ENCODE results near the gene BRPF1. TPM values are rescaled to one million over a fixed set of nuclear protein-coding genes. Genes with fewer than 3 reads are reported as not detected.

BRPF1 gene
- total RNA-seq, 2 donors from 2014 or later: 22.7 to 31.0 TPM

GRCh38 chr3:9716801-9717555 is 14.6 kb upstream of the BRPF1 start:
- ATAC-seq (replicated peaks): no peak
- H3K36me3 Mint-ChIP-seq (ENCODE audit: low read depth): no peaks in the 10 kb centered on the region
- H3K4me3 Mint-ChIP-seq: no peak overlapping the region
- no peaks in the 10 kb centered on the region for H3K4me1 Mint-ChIP-seq
- H3K27ac Mint-ChIP-seq: no peak overlapping the region
- H3K27me3 Mint-ChIP-seq: no peaks in the 10 kb centered on the region
- H3K9me3 Mint-ChIP-seq: no peaks in the 10 kb centered on the region

- H3K4me1 Mint-ChIP-seq: no peaks in the 10 kb centered on the region
- H3K27ac Mint-ChIP-seq: no peak overlapping the region
- H3K9me3 Mint-ChIP-seq: no peaks in the 10 kb centered on the region
- no peaks in the 10 kb centered on the region for H3K27me3 Mint-ChIP-seq
- H3K36me3 Mint-ChIP-seq (ENCODE audit: low read depth): no peaks in the 10 kb centered on the region
- no peak overlapping the region for H3K4me3 Mint-ChIP-seq
- ATAC-seq (replicated peaks): no peak
Observed at GRCh38 chr3:9717563-9717962, 14.0 kb upstream of the BRPF1 start.

DNA sequence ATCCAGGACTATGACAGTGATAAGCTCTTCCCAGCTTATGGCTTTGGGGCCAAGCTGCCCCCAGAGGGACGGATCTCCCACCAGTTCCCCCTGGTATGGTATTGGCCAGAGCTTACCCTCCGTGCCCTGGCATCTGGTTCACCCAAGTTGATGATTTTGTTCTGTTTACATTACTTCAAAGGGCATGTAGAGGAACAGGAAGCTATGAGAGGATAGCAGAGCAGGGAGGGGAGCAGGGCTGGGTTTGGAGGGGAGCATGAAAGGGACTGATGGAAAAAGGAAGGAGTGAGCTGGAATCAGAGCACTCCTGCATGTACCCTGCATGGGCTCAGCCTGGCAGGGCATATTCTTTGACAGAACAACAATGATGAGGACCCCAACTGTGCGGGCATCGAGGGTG is 13.4 kb upstream of the BRPF1 start:
- Mint-ChIP-seq H3K27me3 (no peaks in the 10 kb centered on the region), H3K9me3 (no peaks in the 10 kb centered on the region), H3K36me3 (ENCODE audit: low read depth) (no peaks in the 10 kb centered on the region), H3K27ac (no peak overlapping the region), H3K4me3 (no peak overlapping the region), H3K4me1 (no peaks in the 10 kb centered on the region)
- no peak for ATAC-seq (replicated peaks)

- H3K4me3 Mint-ChIP-seq: no peak overlapping the region
- H3K9me3 Mint-ChIP-seq: no peaks in the 10 kb centered on the region
- H3K27me3 Mint-ChIP-seq: no peaks in the 10 kb centered on the region
- no peaks in the 10 kb centered on the region for H3K4me1 Mint-ChIP-seq
- no peaks in the 10 kb centered on the region for H3K36me3 Mint-ChIP-seq (ENCODE audit: low read depth)
- no peak overlapping the region for H3K27ac Mint-ChIP-seq
- no peak for ATAC-seq (replicated peaks)
Observed at GRCh38 chr3:9721015-9721699, 10.4 kb upstream of the BRPF1 start.

GRCh38 chr3:9721700-9722060 is 9.9 kb upstream of the BRPF1 start:
- no peak for ATAC-seq (replicated peaks)
- Mint-ChIP-seq H3K9me3 (no peaks in the 10 kb centered on the region), H3K4me1 (no peaks in the 10 kb centered on the region), H3K4me3 (no peak overlapping the region), H3K27me3 (no peaks in the 10 kb centered on the region), H3K36me3 (ENCODE audit: low read depth) (no peaks in the 10 kb centered on the region), H3K27ac (no peak overlapping the region)

DNA sequence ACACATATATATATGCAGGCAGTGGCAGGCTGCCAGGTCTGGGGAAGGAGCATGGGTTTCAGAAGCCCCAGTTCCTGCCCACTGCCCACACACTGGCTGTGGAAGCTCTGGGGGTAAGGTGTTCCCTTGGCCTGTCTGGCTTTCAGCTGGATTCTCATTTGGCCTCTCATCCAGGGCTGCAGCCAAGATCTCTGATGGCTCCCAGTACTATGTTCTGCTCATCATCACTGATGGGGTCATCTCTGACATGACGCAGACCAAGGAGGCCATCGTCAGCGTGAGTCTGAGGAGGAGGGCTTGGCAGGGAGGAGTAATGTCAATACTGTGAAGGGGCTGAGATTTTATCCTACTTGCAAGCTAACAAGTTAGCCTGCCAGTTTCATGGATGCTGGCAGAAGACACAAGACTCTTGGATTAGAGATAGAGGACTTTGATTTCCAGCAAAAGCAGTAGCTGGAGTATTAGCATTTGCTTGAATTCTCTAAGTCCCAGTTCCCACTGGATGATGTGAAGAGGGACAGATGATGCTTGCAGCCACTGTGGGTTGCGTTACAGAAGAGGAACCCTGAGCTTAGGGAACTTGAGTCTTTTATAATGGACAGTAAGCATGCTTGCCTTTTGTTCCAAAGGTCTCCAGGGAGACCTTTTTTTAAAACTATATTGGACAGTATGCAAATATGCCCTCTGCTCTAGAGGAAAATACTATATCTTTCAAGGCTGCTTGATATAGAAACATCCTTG is 5.6 kb upstream of the BRPF1 start:
- no peaks in the 10 kb centered on the region for H3K27me3 Mint-ChIP-seq
- ATAC-seq (replicated peaks): no peak
- H3K9me3 Mint-ChIP-seq: no peaks in the 10 kb centered on the region
- no peaks in the 10 kb centered on the region for H3K36me3 Mint-ChIP-seq (ENCODE audit: low read depth)
- peaks cover 26% of the 10 kb centered on the region for H3K4me1 Mint-ChIP-seq
- no peak overlapping the region for H3K4me3 Mint-ChIP-seq
- H3K27ac Mint-ChIP-seq: no peak overlapping the region

DNA sequence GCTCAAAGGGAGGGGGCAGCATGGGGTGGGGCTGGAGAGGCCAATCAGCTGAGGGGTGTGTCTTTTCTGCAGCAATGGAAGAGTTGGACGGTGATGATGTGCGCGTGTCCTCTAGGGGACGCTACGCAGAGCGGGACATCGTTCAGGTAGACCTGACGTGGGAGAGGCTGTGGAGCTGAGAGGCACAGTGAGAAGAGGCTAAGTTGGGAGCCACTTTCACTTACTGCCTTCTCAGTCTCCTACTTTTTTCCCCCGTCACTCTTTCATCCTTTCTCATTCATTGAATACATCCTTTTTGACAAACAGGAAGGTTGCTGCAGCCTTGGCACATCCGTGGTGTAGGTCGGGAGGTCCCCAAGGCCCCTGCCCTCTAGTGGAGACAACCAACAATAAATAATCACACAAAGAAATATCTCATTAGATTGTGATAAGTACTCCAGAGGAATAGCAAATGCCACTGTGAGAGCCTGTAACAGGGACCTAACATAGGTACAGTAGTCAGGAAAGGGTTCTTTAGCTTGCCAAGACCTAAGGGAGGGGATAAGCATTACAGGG is 4.4 kb upstream of the BRPF1 start:
- H3K27me3 Mint-ChIP-seq: no peaks in the 10 kb centered on the region
- ATAC-seq (replicated peaks): peak; percentile 11
- peaks cover 27% of the 10 kb centered on the region for H3K4me1 Mint-ChIP-seq
- peak overlapping the region; percentile 65 for H3K27ac Mint-ChIP-seq
- H3K36me3 Mint-ChIP-seq (ENCODE audit: low read depth): no peaks in the 10 kb centered on the region
- no peaks in the 10 kb centered on the region for H3K9me3 Mint-ChIP-seq
- H3K4me3 Mint-ChIP-seq: peak overlapping the region; percentile 61

DNA sequence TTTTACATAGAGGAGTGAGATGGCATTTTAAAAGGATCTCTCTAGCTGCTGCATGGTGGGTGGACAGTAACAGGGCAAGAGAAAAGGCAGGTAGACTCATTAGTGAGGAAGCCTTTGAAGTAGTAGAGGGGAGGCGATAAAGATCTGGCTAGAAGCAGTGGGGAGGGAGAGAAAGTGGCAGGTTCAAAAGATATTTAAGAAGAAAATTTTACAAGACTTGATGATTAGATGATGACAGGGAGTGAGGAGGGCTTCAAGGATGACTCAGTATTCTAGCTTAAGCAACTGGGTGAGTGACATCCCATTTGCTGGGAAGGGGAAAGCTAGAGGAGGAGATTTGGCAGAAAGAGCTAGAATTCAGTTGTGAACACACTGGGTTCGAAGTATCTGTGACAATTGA is 3.8 kb upstream of the BRPF1 start:
- ATAC-seq (replicated peaks): no peak
- Mint-ChIP-seq H3K4me3 (peak overlapping the region; percentile 61), H3K27ac (peak overlapping the region; percentile 65), H3K36me3 (ENCODE audit: low read depth) (peaks cover 6% of the 10 kb centered on the region), H3K4me1 (peaks cover 27% of the 10 kb centered on the region), H3K9me3 (no peaks in the 10 kb centered on the region), H3K27me3 (no peaks in the 10 kb centered on the region)

DNA sequence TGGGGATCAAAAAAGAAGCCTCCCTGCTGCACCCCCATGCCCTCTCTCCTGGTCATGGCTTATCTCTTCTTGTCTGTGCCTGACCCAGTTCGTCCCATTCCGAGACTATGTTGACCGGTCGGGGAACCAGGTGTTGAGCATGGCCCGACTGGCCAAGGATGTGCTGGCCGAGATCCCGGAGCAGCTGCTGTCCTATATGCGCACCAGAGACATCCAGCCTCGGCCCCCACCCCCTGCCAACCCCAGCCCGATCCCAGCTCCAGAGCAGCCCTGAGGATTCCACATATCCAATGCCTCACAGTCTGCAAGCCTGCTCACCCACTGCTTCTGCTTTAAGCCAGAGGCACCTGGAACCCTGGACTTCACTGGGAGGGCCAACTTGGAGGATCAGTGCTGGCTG is 2.1 kb upstream of the BRPF1 start:
- Mint-ChIP-seq H3K4me1 (peaks cover 39% of the 10 kb centered on the region), H3K9me3 (no peaks in the 10 kb centered on the region), H3K36me3 (ENCODE audit: low read depth) (peaks cover 21% of the 10 kb centered on the region), H3K27ac (no peak overlapping the region), H3K4me3 (no peak overlapping the region), H3K27me3 (no peaks in the 10 kb centered on the region)
- no peak for ATAC-seq (replicated peaks)

DNA sequence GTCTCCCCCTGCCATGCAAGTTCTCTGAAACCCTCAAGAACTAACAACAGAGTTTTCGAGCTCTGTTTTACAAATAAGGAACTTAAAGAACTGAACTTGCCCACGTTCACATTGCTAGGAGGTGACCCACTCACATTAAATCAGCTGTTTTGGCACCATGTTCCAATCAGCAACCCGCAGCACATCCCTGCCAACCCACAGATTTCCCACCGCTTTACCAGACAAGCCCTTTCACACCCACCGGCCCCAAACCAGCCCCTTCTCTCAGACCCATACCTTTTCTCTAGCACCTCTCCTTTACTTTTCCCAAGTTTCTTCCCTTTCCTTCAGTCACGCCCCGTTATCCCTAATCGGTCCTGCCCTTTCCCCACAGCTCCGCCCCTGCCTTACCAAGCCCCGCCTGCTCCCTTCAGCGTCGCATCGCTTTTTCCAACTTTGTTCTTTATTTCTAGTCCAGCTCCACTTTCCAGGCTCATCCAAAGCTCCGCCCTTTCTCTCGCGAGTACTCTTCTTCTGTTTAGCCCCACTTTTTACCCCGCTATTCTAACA is 804 bp upstream of the BRPF1 start:
- Mint-ChIP-seq H3K4me3 (peak overlapping the region; percentile 95), H3K27ac (peak overlapping the region; percentile 87), H3K4me1 (peaks cover 42% of the 10 kb centered on the region), H3K27me3 (no peaks in the 10 kb centered on the region), H3K36me3 (ENCODE audit: low read depth) (peaks cover 35% of the 10 kb centered on the region), H3K9me3 (no peaks in the 10 kb centered on the region)
- peak; percentile 62 for ATAC-seq (replicated peaks)

DNA sequence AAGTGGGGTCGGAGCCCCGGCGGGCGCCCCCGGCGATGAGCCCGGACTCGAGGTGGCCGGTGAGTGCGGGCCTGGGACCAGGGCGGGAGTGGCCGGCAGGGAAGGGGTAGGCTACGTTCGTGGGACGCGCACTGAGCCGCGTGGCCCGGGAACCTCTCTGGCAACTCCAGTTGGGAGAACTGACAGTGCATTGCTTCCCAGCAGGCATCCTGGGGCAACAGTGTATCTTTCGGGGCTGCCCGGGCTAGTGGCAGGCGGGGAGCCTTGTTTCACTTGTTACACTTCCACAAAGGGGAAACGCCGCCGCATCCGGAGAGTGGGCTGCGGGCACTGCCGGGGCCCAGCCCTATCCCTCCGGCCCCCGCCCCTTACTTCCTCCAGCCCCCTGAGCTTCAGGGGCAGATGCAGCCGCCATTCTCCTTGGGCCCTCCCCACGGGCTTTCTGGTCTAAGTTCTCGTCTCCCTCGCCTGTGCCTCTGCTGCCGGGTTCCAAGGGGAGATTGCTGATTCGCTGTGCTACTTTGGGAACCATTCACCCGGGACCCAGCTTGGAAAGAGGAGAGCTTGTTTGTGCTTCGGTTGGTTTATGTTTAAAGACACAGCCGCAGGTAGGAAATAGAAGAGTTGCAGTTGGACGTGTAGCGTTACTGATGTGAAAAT is 675 bp downstream of the BRPF1 start:
- no peak for ATAC-seq (replicated peaks)
- no peaks in the 10 kb centered on the region for H3K27me3 Mint-ChIP-seq
- H3K9me3 Mint-ChIP-seq: no peaks in the 10 kb centered on the region
- peaks cover 45% of the 10 kb centered on the region for H3K4me1 Mint-ChIP-seq
- H3K4me3 Mint-ChIP-seq: peak overlapping the region; percentile 95
- H3K27ac Mint-ChIP-seq: peak overlapping the region; percentile 95
- H3K36me3 Mint-ChIP-seq (ENCODE audit: low read depth): peaks cover 49% of the 10 kb centered on the region

DNA sequence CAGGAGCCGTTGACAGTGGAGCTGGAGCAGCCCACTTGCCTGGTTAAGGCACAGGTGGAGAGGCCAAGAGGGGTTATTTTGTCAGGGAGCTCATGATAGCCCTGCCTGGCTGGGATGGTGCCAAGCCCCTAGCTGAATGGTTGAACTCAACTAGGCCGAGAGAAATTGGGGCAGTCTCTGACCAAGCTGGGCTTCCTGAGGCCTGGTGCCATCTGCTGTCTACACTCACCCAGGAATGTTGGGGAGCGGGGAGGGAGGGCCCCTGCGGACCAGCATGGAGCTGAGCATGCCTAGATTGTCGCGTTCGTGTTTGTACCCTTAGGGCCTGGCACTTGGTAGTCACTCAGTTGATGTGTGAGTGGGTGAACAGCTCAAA is 1.2 kb downstream of the BRPF1 start:
- peak overlapping the region; percentile 95 for H3K4me3 Mint-ChIP-seq
- no peaks in the 10 kb centered on the region for H3K27me3 Mint-ChIP-seq
- ATAC-seq (replicated peaks): no peak
- peaks cover 55% of the 10 kb centered on the region for H3K36me3 Mint-ChIP-seq (ENCODE audit: low read depth)
- peaks cover 40% of the 10 kb centered on the region for H3K4me1 Mint-ChIP-seq
- H3K9me3 Mint-ChIP-seq: no peaks in the 10 kb centered on the region
- H3K27ac Mint-ChIP-seq: peak overlapping the region; percentile 95

DNA sequence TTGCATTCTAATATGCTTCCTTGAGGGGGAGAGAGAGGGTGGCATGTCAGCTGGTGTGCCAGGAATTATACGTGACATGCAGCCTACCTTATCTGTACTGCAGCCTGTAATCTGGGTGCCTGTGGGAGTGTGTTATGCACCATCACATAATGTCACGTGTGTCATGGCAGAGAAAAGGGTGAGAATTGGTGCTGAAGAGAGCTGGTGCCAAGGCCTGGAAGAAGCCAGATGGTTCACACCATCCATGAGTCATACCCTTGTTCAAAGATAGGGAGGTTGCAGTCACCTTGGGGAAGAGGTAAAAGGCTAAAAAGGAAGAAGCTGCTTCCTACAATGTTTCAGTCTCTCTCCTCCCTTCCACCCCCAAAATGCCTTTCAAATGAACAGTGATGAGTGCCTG is 5.3 kb downstream of the BRPF1 start:
- Mint-ChIP-seq H3K4me1 (peaks cover 31% of the 10 kb centered on the region), H3K9me3 (no peaks in the 10 kb centered on the region), H3K27me3 (no peaks in the 10 kb centered on the region), H3K36me3 (ENCODE audit: low read depth) (peaks cover 96% of the 10 kb centered on the region), H3K27ac (peak overlapping the region; percentile 72), H3K4me3 (peak overlapping the region; percentile 10)
- peak; percentile 72 for ATAC-seq (replicated peaks)

- Mint-ChIP-seq H3K4me3 (no peak overlapping the region), H3K27me3 (no peaks in the 10 kb centered on the region), H3K9me3 (no peaks in the 10 kb centered on the region), H3K27ac (peak overlapping the region; percentile 66), H3K4me1 (peaks cover 21% of the 10 kb centered on the region), H3K36me3 (ENCODE audit: low read depth) (peaks cover 100% of the 10 kb centered on the region)
- no peak for ATAC-seq (replicated peaks)
Observed at GRCh38 chr3:9739181-9739580, 7.6 kb downstream of the BRPF1 start.
